ENCODE data around the gene BARD1. TPM values are rescaled to one million over a fixed set of nuclear protein-coding genes. Genes with fewer than 3 reads are reported as not detected.
A peak's percentile ranks its signal among the peaks of the same experiment; 100 is the strongest.

The BARD1 gene
- total and polyA plus RNA-seq, 2 of the 13 experiments (the other 11 are each of a cell fraction or from before 2014, with no cell fraction given): 5.3 to 30.4 TPM

GRCh38 chr2:214808981-214809750 lies at the start of gene BARD1 (continued):
- no peak for TF ChIP-seq AFF4 (CRISPR knock-in tag; IDR thresholded peaks at IDR 0.05)
- TF ChIP-seq, protein P1, sequence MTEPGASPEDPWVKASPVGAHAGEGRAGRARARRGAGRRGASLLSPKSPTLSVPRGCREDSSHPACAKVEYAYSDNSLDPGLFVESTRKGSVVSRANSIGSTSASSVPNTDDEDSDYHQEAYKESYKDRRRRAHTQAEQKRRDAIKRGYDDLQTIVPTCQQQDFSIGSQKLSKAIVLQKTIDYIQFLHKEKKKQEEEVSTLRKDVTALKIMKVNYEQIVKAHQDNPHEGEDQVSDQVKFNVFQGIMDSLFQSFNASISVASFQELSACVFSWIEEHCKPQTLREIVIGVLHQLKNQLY (CRISPR knock-in tag; IDR thresholded peaks at IDR 0.05): no peak
- no peak for TF ChIP-seq CC2D1A (CRISPR knock-in tag; IDR thresholded peaks at IDR 0.05)
- peak; percentile 59 for TF ChIP-seq ZNF501 (CRISPR knock-in tag; IDR thresholded peaks at IDR 0.05)
- TF ChIP-seq ZNF10 (CRISPR knock-in tag; IDR thresholded peaks at IDR 0.05; ENCODE audit: borderline replicate concordance, low read depth): no peak
- TF ChIP-seq ZBTB14 (CRISPR knock-in tag; IDR thresholded peaks at IDR 0.05): peak; percentile 40
- TF ChIP-seq ZNF232 (CRISPR knock-in tag; IDR thresholded peaks at IDR 0.05; ENCODE audit: borderline replicate concordance): peak; percentile 83; the same call in 1 of the 2 replicates
- TF ChIP-seq ZFP37 (CRISPR knock-in tag; IDR thresholded peaks at IDR 0.05; ENCODE audit: borderline replicate concordance): no peak
- no peak for TF ChIP-seq SCMH1 (CRISPR knock-in tag; IDR thresholded peaks at IDR 0.05; ENCODE audit: borderline replicate concordance)
- TF ChIP-seq ZNF883 (CRISPR knock-in tag; IDR thresholded peaks at IDR 0.05; ENCODE audit: not compliant biosample characterization): peak; percentile 89
- TF ChIP-seq DDIT3 (CRISPR knock-in tag; IDR thresholded peaks at IDR 0.05): no peak
- TF ChIP-seq SALL2 (CRISPR knock-in tag; IDR thresholded peaks at IDR 0.05): no peak
- TF ChIP-seq, protein P2, sequence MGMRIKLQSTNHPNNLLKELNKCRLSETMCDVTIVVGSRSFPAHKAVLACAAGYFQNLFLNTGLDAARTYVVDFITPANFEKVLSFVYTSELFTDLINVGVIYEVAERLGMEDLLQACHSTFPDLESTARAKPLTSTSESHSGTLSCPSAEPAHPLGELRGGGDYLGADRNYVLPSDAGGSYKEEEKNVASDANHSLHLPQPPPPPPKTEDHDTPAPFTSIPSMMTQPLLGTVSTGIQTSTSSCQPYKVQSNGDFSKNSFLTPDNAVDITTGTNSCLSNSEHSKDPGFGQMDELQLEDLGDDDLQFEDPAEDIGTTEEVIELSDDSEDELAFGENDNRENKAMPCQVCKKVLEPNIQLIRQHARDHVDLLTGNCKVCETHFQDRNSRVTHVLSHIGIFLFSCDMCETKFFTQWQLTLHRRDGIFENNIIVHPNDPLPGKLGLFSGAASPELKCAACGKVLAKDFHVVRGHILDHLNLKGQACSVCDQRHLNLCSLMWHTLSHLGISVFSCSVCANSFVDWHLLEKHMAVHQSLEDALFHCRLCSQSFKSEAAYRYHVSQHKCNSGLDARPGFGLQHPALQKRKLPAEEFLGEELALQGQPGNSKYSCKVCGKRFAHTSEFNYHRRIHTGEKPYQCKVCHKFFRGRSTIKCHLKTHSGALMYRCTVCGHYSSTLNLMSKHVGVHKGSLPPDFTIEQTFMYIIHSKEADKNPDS (CRISPR knock-in tag; IDR thresholded peaks at IDR 0.05): no peak
- TF ChIP-seq CENPBD1 (CRISPR knock-in tag; IDR thresholded peaks at IDR 0.05; ENCODE audit: borderline replicate concordance, low read depth): no peak
- 0 out of 2 replicates have a peak, but pooled peaks have one; percentile 54 for TF ChIP-seq HIVEP1 (CRISPR knock-in tag; IDR thresholded peaks at IDR 0.05)
- peak; percentile 85 for TF ChIP-seq REPIN1 (CRISPR knock-in tag; IDR thresholded peaks at IDR 0.05; ENCODE audit: borderline replicate concordance, low read depth)
- 0 out of 2 replicates have a peak, but pooled peaks have one; percentile 48 for TF ChIP-seq ZNF704 (CRISPR knock-in tag; IDR thresholded peaks at IDR 0.05; ENCODE audit: borderline replicate concordance)
- 0 out of 2 replicates have a peak, but pooled peaks have one; percentile 18 for TF ChIP-seq JUND (CRISPR knock-in tag; IDR thresholded peaks at IDR 0.05)
